ENCODE results near the gene PLK3.
"Not testable (repeated sequence)": the region's sequence is repeated elsewhere in the genome, so short reads cannot be mapped to it uniquely, and the experiment has no call there.

The PLK3 gene

DNA sequence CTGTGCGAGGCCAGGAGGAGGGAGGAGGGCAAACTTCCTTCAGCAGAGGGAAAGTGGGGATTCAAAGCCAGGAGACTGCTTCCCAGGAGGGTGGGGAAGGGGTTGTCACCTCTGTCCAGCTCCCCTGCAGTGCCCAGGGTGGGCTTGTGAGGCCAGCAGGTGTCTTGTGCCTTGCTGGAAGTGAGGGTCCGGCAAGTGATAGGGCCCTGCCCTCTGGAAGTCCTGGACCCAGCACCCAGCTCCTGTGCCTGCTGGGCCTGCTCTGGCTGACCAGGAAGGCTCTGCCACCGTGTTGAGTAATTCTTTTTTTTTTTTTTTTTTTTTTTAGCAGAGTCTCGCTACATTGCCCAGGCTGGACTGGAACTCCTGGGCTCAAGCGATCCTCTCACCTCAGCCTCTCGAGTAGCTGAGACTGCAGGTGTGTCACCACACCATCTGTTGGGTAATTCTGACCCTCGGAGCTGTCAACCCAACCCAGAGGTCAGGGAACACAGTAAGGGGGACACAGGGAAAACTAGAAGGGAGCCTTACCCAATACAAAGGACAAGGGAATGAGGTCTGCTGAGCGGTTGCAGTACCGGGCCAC lies 13.2 kb upstream of the PLK3 start:
- DNase-seq = no peak

DNA sequence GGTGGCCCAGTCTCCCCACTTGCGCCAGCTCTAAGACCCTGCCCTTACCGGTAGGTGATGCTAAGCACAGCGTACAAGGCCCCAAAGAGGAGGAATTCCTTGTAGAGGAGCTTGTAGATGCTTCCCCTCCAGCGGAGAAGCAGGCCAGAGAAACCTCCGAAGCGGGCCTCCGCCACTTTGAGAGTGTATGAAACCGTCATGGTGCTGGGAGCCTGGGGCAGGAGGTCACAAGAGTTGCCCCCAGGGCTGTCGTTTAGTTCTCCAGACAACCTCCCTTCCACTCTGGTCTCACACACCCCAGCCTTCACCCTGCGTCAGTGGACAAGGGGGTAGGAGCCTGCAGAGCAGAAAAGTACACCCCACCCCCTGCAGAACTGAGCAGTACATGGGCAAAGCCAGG lies 12.7 kb upstream of the PLK3 start:
- DNase-seq = no peak

DNA sequence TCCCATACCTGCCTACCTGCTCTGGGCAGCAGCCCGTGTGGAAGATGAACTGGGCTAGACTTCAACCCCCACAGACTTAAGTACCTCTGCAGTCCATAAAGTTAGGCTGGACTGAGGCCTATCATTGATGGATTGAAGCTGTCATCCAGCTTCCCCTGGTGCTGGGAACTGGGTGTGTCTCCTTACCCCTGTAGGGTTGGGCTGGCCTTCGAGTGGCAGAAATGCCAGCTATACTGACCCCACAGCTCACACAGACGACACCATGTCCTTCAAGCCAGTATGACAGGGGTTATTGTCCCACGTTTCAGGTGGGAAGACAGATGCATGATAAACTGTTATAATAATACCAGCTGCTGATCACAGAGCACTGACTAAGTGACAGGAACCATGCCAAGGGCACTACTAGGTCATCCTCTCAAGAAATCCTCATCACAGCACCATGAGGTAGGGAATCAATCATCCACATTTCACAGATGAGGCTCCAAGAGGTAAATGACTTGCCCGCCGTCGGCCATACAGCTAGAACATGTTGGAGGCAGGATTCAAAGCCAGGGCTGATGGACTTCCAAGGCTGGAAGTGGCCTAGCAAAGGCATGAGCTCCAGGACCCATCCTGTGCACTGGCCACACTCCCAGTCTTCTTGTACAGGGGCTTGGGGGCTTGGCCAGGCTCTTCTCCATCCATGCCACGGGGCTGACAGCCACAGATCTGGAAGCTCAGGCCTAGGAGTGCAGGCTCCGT lies 11.9 kb upstream of the PLK3 start, which contains the start of gene BEST4:
TSS of gene BEST4 (minus strand) at position 51 of the 741 bp plus-strand sequence. CDS start 465 bp downstream, outside the sequence.
- no peak for DNase-seq

DNA sequence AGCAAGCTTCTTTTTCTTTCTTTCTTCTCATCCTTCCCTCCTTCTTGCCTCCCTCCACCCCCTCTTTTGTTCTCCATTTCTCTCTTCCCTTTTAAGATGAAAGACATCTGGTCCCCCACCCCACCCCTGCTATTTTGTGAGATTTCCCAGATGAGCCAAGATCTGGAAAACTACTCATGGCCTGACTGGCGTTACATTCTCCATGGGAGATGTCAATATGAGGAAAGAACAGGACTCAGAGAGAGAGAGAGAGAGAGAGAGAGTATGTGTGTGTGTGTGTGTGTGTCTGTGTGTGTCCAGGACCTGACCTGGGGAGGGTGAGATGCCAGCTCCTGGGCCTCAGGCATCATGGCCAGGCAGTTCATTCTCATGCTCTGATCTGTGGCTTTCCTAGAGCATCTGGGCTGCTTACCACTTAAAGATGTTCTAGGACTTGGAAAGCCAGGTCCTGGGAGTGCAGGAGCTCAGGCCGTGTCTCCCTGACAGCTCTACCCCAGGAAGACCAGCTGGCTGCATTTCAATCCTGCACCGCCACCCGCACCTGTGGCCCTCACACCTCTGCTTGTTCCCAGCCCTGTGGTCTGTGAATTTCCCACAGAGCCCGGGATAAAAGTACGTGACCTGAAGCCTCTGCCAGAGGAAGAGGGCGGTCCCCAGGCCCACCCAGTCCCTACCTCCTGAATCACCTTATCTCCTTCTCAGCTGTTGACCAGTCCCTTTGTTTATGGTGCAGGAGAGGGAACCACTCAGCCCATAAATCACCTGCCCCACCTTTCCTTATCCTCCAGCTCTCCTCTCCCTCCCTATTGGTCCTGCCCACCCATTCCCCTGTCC lies 9.0 kb upstream of the PLK3 start:
- DNase-seq = no peak

DNA sequence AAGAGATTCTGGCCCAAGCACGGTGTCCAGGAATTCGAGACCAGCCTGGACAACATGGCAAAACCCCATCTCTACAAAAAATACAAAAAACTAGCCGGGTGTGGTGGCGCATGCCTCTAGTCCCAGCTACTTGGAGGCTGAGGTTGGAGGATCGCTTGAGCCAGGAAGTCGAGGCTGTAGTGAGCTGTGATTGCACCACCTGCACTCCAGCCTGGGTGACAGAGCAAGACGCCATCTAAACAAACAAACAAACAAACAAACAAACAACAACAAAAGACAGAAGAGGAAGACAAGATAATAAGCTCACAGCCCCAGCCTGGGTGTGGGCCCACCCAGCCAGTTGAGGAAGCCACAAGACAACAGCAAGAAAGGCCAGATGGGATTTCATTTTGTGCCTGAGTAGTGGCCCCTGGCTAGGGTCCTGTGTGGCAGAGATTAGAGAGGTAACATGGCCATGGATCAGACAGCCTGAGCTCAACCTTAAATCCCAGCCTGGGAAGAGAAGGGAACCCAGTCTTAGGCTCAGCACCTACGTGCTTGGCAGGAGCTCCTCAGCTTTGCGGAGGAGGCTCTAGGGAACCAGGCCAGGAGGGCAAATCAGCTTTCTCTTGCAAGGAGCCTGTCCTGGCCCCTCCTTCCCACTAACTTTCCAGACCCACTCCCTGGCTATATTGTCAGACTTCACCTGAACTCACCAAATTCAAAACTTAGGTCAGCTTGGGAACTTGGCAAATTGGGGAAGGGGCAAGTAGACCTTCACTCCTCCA lies 7.3 kb upstream of the PLK3 start:
- no peak for DNase-seq

DNA sequence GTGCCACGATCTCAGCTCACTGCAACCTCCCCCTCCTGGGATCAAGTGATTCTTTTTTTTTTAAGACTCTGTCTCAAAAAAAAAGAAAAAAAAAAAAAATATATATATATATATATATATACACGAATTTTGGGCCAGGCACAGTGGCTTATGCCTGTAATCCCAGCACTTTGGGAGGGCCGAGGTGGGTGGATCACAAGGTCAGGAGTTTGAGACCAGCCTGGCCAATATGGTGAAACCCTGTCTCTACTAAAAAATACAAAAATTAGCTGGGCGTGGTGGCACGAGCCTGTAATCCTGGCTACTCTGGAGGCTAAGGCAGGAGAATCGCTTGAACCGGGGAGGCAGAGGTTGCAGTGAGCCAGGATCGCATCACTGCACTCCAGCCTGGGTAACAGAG lies 2.3 kb upstream of the PLK3 start:
- DNase-seq = not testable (repeated sequence)

DNA sequence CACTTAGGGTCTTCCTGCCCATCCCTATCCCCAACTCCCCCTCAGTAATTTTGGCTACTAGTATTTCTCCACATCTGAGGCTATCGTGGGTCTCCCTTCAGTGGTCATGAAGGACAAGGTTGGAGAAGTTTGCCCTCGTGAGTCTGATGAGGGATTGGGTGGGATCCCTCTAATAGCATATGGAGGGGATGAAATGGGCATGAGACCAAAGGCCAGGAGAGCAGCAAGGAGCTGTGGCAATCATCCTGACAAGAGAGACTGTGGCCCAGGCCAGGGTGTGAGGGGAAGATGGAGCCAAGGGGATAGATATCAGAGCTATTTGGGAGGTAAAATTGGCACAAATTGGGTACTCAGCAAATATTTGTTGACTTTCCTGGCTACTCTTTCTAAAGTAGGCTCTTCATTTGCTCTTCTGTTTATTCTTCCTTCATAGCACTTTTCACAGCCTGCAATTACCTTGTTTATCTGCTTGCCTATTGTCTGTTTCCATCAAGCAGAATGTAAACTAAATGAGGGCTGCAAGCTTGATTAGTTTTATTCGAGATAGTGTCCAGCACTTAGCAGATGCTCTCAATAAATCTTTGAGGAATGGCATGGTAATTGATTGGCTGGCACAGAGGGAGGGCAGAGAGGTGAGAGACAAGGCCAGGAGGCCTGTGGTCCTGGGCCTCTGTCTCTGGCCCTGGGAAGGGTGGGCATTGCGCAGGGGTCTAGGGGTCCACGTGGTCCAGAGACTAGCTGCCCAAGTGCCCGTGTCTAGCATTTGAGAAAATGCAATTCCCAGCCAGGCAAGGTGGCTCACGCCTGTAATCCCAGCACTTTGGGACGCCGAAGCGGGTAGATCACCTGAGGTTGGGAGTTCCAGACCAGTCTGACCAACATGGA lies 1.5 kb upstream of the PLK3 start:
- no peak for DNase-seq

DNA sequence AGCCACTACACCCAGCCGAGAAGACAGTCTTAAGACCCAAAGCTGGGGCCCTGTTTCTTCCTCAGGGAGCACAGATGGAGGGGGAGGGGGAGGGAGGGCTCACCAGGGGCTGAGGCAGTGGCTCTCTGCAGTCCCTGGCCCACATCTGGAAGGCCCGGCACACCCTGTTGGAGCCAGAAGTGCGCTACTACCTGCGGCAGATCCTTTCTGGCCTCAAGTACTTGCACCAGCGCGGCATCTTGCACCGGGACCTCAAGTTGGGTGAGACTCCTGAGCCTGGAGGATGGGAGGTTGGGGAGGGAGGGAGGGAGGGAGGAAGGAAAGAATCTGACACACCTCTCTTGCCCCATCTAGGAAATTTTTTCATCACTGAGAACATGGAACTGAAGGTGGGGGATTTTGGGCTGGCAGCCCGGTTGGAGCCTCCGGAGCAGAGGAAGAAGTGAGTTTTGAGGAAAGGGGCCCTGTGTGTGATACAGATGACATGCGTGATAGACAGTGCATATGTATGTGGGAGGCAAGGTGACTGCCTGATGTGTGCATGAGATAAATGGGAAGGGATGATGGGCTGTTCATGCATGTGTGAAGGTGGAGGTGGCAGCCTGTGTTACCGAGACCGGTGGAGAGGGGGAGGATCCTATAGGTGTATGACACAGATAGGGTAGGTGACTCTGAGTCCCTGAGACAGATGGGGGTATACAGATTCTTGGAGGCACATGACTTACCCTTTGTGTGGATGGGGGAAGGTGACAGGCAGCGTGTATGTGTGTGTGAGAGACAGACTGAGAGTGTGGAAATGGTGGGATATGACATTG lies 1.5 kb downstream of the PLK3 start:
- peak in 1 of 51 donors; percentile 75 for DNase-seq

DNA sequence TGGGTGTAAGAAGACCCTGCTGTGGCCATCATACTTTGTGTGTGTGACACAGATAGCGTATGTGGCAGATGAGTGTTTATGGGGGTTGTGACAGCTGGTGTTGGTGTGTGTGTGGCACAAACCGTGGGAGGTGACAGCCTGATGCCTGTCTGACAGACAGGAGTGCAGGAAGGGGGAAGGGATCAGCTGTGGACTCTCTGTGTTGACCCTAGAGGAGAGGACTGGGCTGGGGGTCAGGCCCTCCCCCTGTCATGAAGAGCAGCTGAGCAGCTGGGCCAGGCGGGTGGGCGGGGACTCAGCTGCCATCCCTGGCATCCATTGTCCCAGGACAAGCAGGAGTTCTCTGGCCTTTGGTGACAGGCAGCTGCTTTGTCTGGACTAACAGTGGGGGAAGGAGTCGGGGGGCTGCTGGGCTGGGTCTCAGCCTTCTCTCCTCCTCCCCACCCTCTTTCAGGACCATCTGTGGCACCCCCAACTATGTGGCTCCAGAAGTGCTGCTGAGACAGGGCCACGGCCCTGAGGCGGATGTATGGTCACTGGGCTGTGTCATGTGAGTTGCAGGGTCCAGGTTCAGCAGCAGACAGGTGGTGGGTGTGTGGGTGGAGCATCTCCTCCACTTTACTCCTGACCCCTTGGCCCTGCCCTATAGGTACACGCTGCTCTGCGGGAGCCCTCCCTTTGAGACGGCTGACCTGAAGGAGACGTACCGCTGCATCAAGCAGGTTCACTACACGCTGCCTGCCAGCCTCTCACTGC lies 2.3 kb downstream of the PLK3 start:
- peak in 25 of 51 donors; percentile 13 to 66 (median 39) for DNase-seq

DNA sequence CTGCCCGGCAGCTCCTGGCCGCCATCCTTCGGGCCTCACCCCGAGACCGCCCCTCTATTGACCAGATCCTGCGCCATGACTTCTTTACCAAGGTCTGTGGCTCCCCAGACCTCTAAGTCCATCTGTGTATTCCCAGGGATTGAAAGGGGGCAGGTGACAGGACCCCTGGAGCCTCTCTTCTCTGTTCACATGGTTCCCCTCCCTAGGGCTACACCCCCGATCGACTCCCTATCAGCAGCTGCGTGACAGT lies 2.8 kb downstream of the PLK3 start:
- DNase-seq = no peak

DNA sequence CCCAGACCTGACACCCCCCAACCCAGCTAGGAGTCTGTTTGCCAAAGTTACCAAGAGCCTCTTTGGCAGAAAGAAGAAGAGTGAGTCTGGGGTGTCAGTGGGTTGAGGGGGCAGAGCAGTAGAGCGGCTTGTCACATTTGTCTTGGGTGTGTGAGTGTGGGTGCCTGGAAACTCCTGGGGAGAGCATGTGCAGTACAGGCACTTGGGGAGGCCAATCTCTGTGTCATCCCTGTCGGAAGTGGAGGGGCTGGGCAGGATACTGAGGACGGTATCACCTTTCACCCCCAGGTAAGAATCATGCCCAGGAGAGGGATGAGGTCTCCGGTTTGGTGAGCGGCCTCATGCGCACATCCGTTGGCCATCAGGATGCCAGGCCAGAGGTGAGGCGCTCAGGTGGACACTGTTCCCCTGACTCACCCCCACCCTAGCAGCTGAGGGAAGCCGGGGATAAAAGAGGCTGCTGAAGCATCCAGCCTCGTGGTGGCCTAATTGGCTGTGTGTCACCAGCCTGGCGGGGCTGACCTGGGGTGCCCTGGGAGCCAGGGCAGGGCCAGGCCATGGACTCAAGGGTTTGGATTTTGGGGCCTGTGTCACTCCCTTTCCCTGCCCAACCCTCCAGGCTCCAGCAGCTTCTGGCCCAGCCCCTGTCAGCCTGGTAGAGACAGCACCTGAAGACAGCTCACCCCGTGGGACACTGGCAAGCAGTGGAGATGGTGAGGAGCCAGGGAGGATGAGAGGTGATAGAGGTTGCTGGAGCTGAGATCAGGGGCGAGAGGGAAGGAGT lies 3.3 kb downstream of the PLK3 start:
- no peak for DNase-seq

DNA sequence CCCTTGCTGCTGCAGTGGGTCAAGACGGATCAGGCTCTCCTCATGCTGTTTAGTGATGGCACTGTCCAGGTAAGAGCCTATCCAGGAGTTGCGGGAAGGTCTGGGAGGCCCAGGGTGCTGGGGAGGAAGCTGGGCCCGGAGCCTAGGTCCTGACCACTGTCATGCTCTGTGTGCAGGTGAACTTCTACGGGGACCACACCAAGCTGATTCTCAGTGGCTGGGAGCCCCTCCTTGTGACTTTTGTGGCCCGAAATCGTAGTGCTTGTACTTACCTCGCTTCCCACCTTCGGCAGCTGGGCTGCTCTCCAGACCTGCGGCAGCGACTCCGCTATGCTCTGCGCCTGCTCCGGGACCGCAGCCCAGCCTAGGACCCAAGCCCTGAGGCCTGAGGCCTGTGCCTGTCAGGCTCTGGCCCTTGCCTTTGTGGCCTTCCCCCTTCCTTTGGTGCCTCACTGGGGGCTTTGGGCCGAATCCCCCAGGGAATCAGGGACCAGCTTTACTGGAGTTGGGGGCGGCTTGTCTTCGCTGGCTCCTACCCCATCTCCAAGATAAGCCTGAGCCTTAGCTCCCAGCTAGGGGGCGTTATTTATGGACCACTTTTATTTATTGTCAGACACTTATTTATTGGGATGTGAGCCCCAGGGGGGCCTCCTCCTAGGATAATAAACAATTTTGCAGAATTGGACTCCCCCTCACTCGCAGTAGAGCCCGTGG lies 5.3 kb downstream of the PLK3 start:
- DNase-seq = no peak

DNA sequence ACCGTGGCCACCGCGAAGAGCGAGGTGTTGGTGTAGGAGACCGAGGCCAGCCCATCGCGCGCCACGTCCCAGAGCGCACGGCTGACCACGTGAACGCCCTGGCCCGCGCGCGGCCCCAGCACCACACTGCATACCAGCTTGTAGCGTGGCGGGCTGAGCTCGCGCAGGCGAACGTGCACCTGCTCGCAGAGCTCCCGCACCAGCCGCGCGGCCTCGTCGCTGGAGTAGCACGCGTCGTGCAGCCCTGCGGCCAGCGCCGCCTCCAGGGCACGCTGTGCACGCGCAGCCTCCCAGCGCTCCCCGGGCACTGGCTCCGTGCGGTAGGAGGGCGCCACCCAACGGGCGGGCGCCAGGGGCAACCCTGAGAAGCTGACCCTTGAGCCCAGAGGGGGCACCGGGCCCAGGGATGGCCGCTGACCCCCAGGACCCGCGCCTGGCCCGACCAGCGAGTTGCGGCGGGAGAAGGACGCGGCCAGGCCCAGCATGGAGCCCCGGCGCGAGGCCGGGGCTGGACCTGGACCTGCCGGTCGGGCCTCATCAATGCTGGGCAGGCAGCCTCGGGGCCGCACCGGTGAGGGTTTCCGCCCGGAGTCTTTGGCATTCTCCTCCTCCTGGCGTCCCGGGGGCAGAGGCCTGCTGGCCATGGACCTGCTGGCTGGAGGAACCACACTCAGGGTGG lies 6.0 kb downstream of the PLK3 start:
- DNase-seq = no peak

DNA sequence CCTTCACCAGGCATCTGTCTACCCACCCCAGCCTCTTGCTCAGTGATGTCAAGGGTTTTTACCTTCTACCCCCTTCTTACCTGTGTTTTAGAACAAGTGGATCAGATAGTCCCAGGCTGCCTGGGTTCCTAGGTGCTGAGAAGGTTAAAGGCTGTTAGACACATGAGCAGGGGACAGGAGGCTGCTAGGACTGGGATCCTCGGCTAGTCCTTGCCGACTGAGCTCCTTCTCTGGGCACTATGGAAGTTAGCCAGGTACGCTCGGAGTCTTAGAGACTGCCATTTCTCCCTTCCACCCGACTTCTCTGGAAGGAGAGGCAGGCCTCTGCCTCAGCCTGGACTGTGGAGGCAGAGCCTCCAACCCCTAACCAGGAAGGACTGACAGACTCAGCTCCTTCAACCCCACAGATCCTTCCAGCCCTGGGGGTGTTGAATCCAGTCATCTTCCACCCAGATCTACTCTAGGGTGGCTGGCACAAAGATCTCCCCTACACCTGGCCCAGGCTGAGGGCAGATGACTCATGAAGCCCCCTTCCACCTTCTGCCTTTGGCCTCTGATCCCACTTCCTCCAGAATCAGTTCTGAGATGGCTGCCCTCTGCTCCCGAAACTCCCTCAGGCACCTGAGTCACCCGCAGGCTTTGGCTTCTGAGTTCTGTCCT lies 6.7 kb downstream of the PLK3 start, which contains the start of gene DYNLT4:
TSS of gene DYNLT4 (minus strand) at position 648 of the 660 bp plus-strand sequence. CDS start 683 bp downstream, outside the sequence.
- DNase-seq = no peak

DNA sequence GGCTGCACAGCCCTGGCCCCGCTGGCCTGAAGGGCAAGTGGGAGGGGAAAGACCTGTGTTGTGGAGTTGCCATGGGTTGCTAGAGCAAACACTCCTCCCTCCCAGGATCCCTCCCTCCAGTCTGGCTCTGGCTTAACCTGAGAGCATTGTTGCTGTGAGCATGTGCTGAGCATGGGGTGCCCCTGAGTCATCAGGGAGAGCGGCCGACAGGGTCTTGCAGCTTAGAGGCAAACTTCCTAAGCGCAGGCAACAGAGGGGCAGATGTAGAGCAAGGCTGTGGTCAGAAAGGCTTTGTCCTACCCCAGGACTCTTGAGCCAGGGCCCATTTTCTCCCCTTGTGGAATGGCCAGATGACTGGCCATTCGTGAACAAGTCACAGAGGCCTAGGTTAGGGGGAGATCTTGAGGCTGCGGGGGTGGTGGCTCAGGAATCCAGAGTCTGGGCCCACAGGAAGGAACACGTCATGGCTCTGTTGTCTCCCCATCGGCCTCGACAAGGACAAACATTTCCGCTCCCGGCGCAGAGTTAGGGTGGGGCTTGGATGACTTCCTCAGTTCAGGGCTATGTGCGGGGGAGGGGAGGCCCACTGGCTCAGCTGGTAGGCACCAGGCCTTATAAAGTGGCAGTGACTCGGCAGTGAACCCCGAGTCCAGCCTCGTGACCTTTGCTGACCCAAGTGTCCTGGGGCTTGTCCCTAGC lies 7.3 kb downstream of the PLK3 start:
- peak in 48 of 51 donors; percentile 31 to 92 (median 67) for DNase-seq
